Uterus (tissue), 4 donors: ENCODE data around the gene MTHFS. TPM values are rescaled to one million over a fixed set of nuclear protein-coding genes. Genes with fewer than 3 reads are reported as not detected.

ENCODE experiments used
- DNase-seq, 2 donors: peaks; one replicate each; pipeline ENCODE4 v3.0.0-alpha.2; 2019 to 2020
- H3K27ac ChIP-seq, 2 donors: fragments of 200-600 bp; sonication (generic); 1 replicate in 1 of 2; 2 replicates in 1 of 2; pipeline ENCODE4 v1.5.1; 2016 to 2018
- H3K27me3 ChIP-seq, 2 donors: fragments of 200-600 bp; sonication (generic); one replicate each; pipeline ENCODE4 v1.5.1; 2018 to 2019; ENCODE audit warnings: control low read depth in 1 of 2
- H3K36me3 ChIP-seq, 2 donors: fragments of 200-600 bp; sonication (generic); one replicate each; pipeline ENCODE4 v1.5.1; 2019; ENCODE audit warnings: control low read depth in 1 of 2
- H3K4me1 ChIP-seq, 2 donors: fragments of 200-600 bp; sonication (generic); one replicate each; pipeline ENCODE4 v1.5.1; 2018 to 2019; ENCODE audit warnings: control low read depth in 1 of 2
- H3K4me3 ChIP-seq, 2 donors: fragments of 200-600 bp; sonication (generic); 1 replicate in 1 of 2; 2 replicates in 1 of 2; pipeline ENCODE4 v1.5.1; 2018 to 2019; ENCODE audit warnings: mild to moderate bottlenecking in 1 of 2
- H3K9me3 ChIP-seq, 2 donors: fragments of 200-600 bp; sonication (generic); one replicate each; pipeline ENCODE4 v1.5.1; 2019; ENCODE audit warnings: control low read depth in 1 of 2
- CTCF ChIP-seq, 4 experiments: fragments of 200-600 bp in 2 of 4; fragments of 450-650 bp in 2 of 4; sonication (generic) in 2 of 4; IDR thresholded peaks; one replicate each; pipeline ENCODE4 v1.5.1; 2016 to 2019; ENCODE audit warnings: antibody characterized with exemption in 4 of 4, mild to moderate bottlenecking in 2 of 4, moderate library complexity in 1 of 4
- POLR2A ChIP-seq, 2 donors: fragments of 450-650 bp; IDR thresholded peaks; one replicate each; pipeline ENCODE4 v1.6.1; 2016; ENCODE audit warnings: antibody characterized with exemption in 2 of 2, mild to moderate bottlenecking in 1 of 2, moderate library complexity in 1 of 2
- intact Hi-C: fragments of 100-400 bp; cut with DNase I; formaldehyde crosslinking; loops from one replicate; pipeline ENCODE4 v1.15.1; 2023; ENCODE audit warnings: low total_unique reads
- total RNA-seq, 4 donors: library from RNA; depleted of rRNA in 3 of 4; stranded (reverse); fragments of >200 nt in 3 of 4; gene quantifications; one replicate each; pipeline versions ENCODE4 v1.1.0 to v1.2.4, GENCODE V29; 2014 to 2023
- donor health status: DM: yes; HTN: yes; CAD: no.

MTHFS gene
- total RNA-seq, 4 donors from 2014 or later, result 1.5 to 22.4 (median 7.4) TPM; not detected in 1

DNA sequence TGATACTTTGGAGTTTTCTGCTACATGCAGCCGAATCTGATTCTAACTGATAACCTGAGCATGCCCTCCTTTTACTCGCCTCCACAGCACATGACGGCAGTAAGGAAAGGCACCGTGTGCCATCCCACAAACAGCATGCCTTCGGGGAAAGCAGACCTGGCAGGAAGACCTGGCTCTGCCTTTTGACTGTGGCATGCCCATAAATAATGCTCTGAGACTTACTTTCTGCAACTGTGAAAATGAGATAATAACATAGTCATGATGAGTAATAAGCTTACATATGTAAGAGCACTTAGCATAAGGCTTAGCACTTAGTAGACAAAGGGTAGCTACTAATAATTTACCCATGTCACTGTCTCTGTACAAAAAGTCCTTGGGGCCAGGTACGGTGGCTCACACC is 32.9 kb downstream of the MTHFS start:
- no peaks in the 10 kb centered on the region for H3K36me3 ChIP-seq
- no peaks in the 10 kb centered on the region for H3K27me3 ChIP-seq
- no peak overlapping the region for H3K27ac ChIP-seq
- TF ChIP-seq CTCF (IDR thresholded peaks at IDR 0.05), result no peak
- no peak for TF ChIP-seq POLR2A (IDR thresholded peaks at IDR 0.05)
- DNase-seq, result no peak
- no peaks in the 10 kb centered on the region for H3K4me1 ChIP-seq
- no peaks in the 10 kb centered on the region for H3K9me3 ChIP-seq
- H3K4me3 ChIP-seq, result no peak overlapping the region
- intact Hi-C loops, result no loop called here

DNA sequence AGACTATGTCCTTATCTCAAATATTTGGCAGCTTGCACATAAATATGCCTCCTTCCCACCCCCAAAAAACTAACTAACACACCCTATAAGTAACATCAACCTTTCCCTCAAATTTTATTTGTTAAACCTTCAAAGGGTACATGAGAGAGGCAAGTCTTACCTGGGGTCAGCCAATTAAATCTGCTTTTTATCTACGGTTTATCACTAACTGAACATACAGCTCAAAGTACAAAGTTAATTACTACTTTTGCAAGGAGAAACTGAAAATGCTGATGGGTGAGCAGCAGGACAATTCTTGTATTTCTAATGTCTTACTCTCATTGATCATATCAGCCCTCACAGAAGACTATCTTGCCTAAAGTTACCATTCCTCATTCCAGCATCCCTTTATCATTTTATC is 34.6 kb downstream of the MTHFS start:
- TF ChIP-seq POLR2A (IDR thresholded peaks at IDR 0.05) (no peak), CTCF (IDR thresholded peaks at IDR 0.05) (no peak)
- DNase-seq, result no peak
- H3K36me3 ChIP-seq, result no peaks in the 10 kb centered on the region
- H3K4me3 ChIP-seq, result no peak overlapping the region
- H3K4me1 ChIP-seq, result no peaks in the 10 kb centered on the region
- H3K27me3 ChIP-seq, result no peaks in the 10 kb centered on the region
- intact Hi-C loops, result no loop called here
- H3K27ac ChIP-seq, result no peak overlapping the region
- no peaks in the 10 kb centered on the region for H3K9me3 ChIP-seq

DNA sequence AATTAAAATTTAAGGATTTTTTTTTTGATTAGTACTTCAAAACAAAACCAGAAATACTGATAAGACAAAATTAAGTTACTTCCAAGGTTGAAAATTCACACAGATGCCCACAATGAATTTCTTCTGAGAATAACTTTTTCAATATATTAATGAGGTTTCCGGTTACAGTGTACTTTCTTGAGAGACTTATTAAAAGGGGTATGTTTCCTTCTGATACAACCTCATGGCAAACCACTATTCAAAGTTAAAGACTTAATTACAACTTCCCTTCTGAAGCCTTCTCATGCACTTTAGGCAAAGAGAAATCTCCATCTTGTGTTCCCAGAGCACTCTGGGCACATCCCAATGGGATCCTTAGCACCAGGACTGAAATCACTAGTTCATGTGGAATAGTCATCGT is 36.2 kb downstream of the MTHFS start:
- Histone ChIP-seq H3K27me3 (no peaks in the 10 kb centered on the region), H3K4me3 (no peak overlapping the region), H3K4me1 (no peaks in the 10 kb centered on the region), H3K9me3 (no peaks in the 10 kb centered on the region), H3K27ac (no peak overlapping the region), H3K36me3 (no peaks in the 10 kb centered on the region)
- DNase-seq, result no peak
- no peak for TF ChIP-seq POLR2A (IDR thresholded peaks at IDR 0.05)
- TF ChIP-seq CTCF (IDR thresholded peaks at IDR 0.05), result no peak
- intact Hi-C loops, result no loop called here

DNA sequence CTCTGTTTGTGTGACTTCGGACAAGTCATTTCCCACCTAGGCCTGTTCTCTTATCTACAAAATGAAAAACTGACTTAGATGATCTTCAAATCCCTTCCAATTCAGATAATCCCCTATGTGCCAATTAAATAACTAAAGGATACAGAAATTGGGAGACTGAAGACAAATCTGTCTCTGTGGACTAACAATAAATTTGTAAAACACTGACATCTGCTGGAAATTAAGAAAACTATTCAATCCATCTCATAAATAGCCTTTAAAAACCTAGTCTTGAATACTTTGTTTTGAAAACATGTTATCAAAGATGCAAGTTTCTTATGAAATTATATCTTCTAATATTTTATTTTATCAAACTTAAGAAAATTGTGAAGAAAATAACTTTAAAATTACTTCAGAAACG is 38.3 kb downstream of the MTHFS start:
- DNase-seq, result no peak
- Histone ChIP-seq H3K27me3 (no peaks in the 10 kb centered on the region), H3K9me3 (no peaks in the 10 kb centered on the region), H3K4me3 (no peak overlapping the region), H3K4me1 (no peaks in the 10 kb centered on the region), H3K36me3 (no peaks in the 10 kb centered on the region), H3K27ac (no peak overlapping the region)
- intact Hi-C loops, result no loop called here
- TF ChIP-seq POLR2A (IDR thresholded peaks at IDR 0.05) (no peak), CTCF (IDR thresholded peaks at IDR 0.05) (no peak)

DNA sequence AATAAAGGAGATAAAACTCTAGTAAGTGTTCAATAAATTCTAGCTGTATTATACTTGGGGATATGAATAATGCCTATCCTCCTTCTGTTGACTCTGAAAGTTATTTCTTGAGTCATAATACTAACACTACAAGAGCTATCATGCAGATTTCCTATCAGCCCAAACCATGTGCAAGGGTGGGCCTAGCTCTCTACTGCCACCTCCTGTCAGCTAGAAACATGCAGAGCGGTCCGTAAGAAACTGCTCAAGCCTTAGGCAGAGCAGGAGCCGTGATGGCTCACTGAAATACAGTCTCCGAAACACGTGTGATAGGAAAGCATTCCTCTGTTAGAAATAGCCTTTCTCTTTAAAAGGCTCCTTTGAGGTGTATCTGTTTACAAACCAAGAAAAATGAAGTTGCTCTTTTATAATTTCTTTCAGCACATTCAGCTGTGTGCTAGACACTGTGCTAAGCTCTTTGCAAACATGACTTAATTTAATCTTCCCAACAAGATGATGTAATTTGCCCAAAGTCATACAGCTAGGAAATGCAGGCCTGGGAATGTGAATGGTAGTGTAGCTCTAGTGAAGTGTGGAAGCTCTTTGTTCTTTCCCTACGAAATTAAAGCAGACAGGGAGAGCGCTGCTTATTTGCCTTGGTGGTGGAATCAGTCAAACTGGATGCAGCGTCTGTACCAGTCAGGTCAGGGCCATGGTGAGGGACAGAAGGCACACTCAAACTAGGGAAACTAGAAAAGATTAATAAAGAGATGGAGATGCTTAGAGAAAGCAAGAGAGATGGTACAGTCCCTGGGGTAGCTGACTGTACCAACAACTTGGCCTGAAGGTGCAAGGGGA is 43.1 kb downstream of the MTHFS start:
- no peaks in the 10 kb centered on the region for H3K4me1 ChIP-seq
- H3K27ac ChIP-seq, result no peak overlapping the region
- DNase-seq, result peak; percentile 46 to 59
- H3K4me3 ChIP-seq, result no peak overlapping the region
- H3K9me3 ChIP-seq, result no peaks in the 10 kb centered on the region
- H3K36me3 ChIP-seq, result no peaks in the 10 kb centered on the region
- TF ChIP-seq CTCF (IDR thresholded peaks at IDR 0.05), result peak; percentile 69 to 86 (median 78)
- TF ChIP-seq POLR2A (IDR thresholded peaks at IDR 0.05), result no peak
- no peaks in the 10 kb centered on the region for H3K27me3 ChIP-seq
- intact Hi-C loops, result no loop called here
